OCI-LY1 (cell line): ENCODE data around the gene SUN1.

ENCODE experiments used
- H2AFZ ChIP-seq: fragments of 200-600 bp; sonication (generic), shearing (Covaris generic); 2 replicates; pipeline ENCODE4 v1.6.0; 2014; ENCODE audit warnings: antibody characterized with exemption, mild to moderate bottlenecking, low read length
- H3F3A ChIP-seq: fragments of 200-600 bp; sonication (generic), shearing (Covaris generic); 2 replicates; pipeline ENCODE4 v1.6.0; 2014; ENCODE audit warnings: mild to moderate bottlenecking, antibody characterized with exemption, low read length, moderate library complexity; ENCODE audit not compliant: insufficient read depth
- H3K27ac ChIP-seq: fragments of 200-600 bp; sonication (generic); 2 replicates; pipeline ENCODE4 v1.5.1; 2014; ENCODE audit warnings: low read length, mixed run types, mild to moderate bottlenecking, low read depth; ENCODE audit not compliant: poor library complexity, severe bottlenecking
- H3K27me3 ChIP-seq: fragments of 200-600 bp; sonication (generic); 2 replicates; pipeline ENCODE4 v1.6.0; 2014; ENCODE audit warnings: antibody characterized with exemption, mild to moderate bottlenecking, low read length, moderate library complexity; ENCODE audit not compliant: insufficient read depth
- H3K36me3 ChIP-seq: fragments of 200-600 bp; sonication (generic); 2 replicates; pipeline ENCODE4 v1.6.1; 2014; ENCODE audit warnings: mild to moderate bottlenecking, antibody characterized with exemption, low read length, moderate library complexity, mixed read lengths; ENCODE audit not compliant: insufficient read depth
- H3K4me1 ChIP-seq: fragments of 200-600 bp; sonication (generic); 2 replicates; pipeline ENCODE4 v1.5.1; 2014; ENCODE audit warnings: mild to moderate bottlenecking, low read length, moderate library complexity; ENCODE audit not compliant: insufficient read depth, severe bottlenecking
- H3K4me2 ChIP-seq: fragments of 200-600 bp; sonication (generic), shearing (Covaris generic); 2 replicates; pipeline ENCODE4 v1.6.1; 2014; ENCODE audit warnings: low read length
- H3K4me3 ChIP-seq: fragments of 200-600 bp; sonication (generic); 2 replicates; pipeline ENCODE4 v1.5.1; 2014; ENCODE audit warnings: low read length, low read depth, mild to moderate bottlenecking, mixed read lengths; ENCODE audit not compliant: poor library complexity, severe bottlenecking
- H3K79me2 ChIP-seq: fragments of 200-600 bp; shearing (Covaris generic); 2 replicates; pipeline ENCODE4 v1.6.1; 2016; ENCODE audit warnings: mixed run types, low read length, mixed read lengths; ENCODE audit not compliant: insufficient read depth
- H3K9ac ChIP-seq: fragments of 200-600 bp; sonication (generic), shearing (Covaris generic); 2 replicates; pipeline ENCODE4 v1.6.1; 2014; ENCODE audit warnings: mild to moderate bottlenecking, low read length, mixed read lengths
- H3K9me2 ChIP-seq: fragments of 200-600 bp; sonication (generic), shearing (Covaris generic); 2 replicates; pipeline ENCODE4 v1.6.1; 2014; ENCODE audit warnings: low read depth, mild to moderate bottlenecking, low read length, mixed read lengths
- H3K9me3 ChIP-seq: fragments of 200-600 bp; shearing (Covaris generic); 2 replicates; pipeline ENCODE4 v1.6.1; 2014; ENCODE audit warnings: low read length, mixed read lengths
- H4K20me1 ChIP-seq: fragments of 200-600 bp; sonication (generic), shearing (Covaris generic); 2 replicates; pipeline ENCODE4 v1.6.0; 2016; ENCODE audit warnings: mild to moderate bottlenecking, low read length; ENCODE audit not compliant: insufficient read depth
- CTCF ChIP-seq: fragments of 200-600 bp; sonication (generic), shearing (Covaris generic); IDR thresholded peaks from 2 replicates; pipeline ENCODE4 v1.5.1; 2017; ENCODE audit warnings: mild to moderate bottlenecking, antibody characterized with exemption, low read length, moderate library complexity, mixed read lengths
- EZH2 ChIP-seq: fragments of 200-600 bp; sonication (generic), shearing (Covaris generic); IDR thresholded peaks from 2 replicates; pipeline ENCODE4 v1.8.0; 2017; ENCODE audit warnings: borderline replicate concordance, mixed run types, mild to moderate bottlenecking, antibody characterized with exemption, low read length, moderate library complexity, mixed read lengths

Gene SUN1

GRCh38 chr7:875476-876076, 43.3 kb downstream of the SUN1 start:
- Histone ChIP-seq H3K9me2 (no peaks in the 10 kb centered on the region), H3F3A (peaks cover 11% of the 10 kb centered on the region), H3K4me2 (peak overlapping the region; percentile 49), H3K79me2 (peaks cover 21% of the 10 kb centered on the region), H3K36me3 (peaks cover 37% of the 10 kb centered on the region), H3K27me3 (no peaks in the 10 kb centered on the region), H4K20me1 (no peaks in the 10 kb centered on the region), H3K9ac (peak overlapping the region; percentile 50), H2AFZ (no peak overlapping the region), H3K4me1 (peaks cover 38% of the 10 kb centered on the region), H3K27ac (peak overlapping the region; percentile 69), H3K4me3 (peak overlapping the region; percentile 51), H3K9me3 (no peaks in the 10 kb centered on the region)
- no peak for TF ChIP-seq CTCF

DNA sequence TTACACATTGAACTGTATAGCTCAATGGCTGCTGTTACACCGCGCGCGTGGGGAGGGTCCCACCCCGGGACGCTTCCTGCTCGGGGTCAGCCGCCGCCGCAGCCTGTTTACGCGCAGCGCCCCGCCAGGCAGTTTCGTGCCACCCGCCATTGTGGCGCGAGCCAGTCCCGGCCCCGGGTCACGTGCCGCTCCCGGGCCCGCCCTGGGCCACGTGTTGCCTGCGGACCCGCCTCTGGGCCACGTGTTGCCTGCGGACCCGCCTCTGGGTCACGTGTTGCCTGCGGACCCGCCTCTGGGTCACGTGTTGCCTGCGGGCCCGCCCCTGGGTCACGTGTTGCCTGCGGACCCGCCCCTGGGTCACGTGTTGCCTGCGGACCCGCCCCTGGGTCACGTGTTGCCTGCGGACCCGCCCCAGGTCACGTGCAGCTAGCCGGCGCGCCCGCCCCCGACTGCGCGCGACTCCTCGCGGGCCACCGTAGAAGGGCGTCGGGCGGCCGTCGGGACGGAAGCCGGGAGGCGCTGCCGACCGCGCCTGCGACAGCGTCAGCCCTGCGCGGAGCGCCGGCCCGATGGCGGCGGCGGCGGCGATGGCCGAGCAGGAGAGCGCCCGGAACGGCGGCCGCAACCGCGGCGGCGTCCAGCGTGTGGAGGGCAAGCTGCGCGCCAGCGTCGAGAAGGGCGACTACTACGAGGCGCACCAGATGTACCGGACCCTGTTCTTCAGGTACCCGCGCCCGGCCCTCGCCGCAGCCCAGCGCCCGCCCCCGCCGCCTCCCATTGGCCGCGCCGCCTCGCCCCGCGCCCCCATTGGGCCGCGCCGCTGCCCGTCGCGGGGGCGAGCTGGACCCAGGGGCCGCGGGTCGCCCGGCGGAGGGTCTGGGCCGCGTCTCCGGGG, 44.0 kb downstream of the SUN1 start, which contains the start of gene GET4:
GET4 (plus strand) TSS at position 478 of the 895 bp plus-strand sequence; CDS start at position 570, 92 bp downstream.
- peaks cover 11% of the 10 kb centered on the region for H3F3A ChIP-seq
- peaks cover 37% of the 10 kb centered on the region for H3K36me3 ChIP-seq
- H3K9me2 ChIP-seq: no peaks in the 10 kb centered on the region
- H3K27me3 ChIP-seq: no peaks in the 10 kb centered on the region
- no peaks in the 10 kb centered on the region for H3K9me3 ChIP-seq
- peak within 1 kb of the TSS; percentile 94 for H3K9ac ChIP-seq
- H3K4me1 ChIP-seq: peaks cover 38% of the 10 kb centered on the region
- peak within 1 kb of the TSS; percentile 98 for H3K4me3 ChIP-seq
- no peak within 1 kb of the TSS for H2AFZ ChIP-seq
- TF ChIP-seq CTCF (peak; percentile 24; the same call in 1 of the 2 replicates), EZH2 (no peak)
- H3K79me2 ChIP-seq: peaks cover 23% of the 10 kb centered on the region
- peak within 1 kb of the TSS; percentile 83 for H3K4me2 ChIP-seq
- H3K27ac ChIP-seq: peak within 1 kb of the TSS; percentile 69
- no peaks in the 10 kb centered on the region for H4K20me1 ChIP-seq

DNA sequence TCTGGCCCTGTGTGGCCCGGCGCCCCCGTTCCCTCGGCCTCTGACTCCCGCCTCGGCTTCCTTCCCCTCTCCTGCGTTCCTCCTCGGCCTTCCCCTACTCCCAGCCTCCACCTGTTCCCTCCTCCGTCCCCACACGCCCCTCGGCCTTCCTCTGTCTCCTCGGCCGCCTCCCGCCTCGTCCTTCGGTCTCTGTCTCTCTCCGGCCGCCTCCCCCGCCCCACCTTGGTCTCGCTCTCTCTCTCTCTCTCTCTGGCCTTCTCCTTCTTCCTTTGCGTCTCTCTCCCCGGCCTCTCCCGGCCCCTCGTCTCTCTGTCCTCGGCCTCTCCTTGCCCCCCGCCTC, 44.7 kb downstream of the SUN1 start:
- H2AFZ ChIP-seq: no peak overlapping the region
- peaks cover 11% of the 10 kb centered on the region for H3F3A ChIP-seq
- peak overlapping the region; percentile 98 for H3K4me3 ChIP-seq
- H3K9me3 ChIP-seq: no peaks in the 10 kb centered on the region
- peak overlapping the region; percentile 83 for H3K4me2 ChIP-seq
- H4K20me1 ChIP-seq: no peaks in the 10 kb centered on the region
- peaks cover 38% of the 10 kb centered on the region for H3K4me1 ChIP-seq
- TF ChIP-seq EZH2: no peak
- no peak for TF ChIP-seq CTCF
- no peaks in the 10 kb centered on the region for H3K9me2 ChIP-seq
- H3K79me2 ChIP-seq: peaks cover 29% of the 10 kb centered on the region
- H3K27me3 ChIP-seq: no peaks in the 10 kb centered on the region
- H3K9ac ChIP-seq: peak overlapping the region; percentile 94
- peak overlapping the region; percentile 43 for H3K27ac ChIP-seq
- peaks cover 35% of the 10 kb centered on the region for H3K36me3 ChIP-seq
